ENCODE measurements around the gene TRIM38.

The TRIM38 gene

GRCh38 chr6:25981568-25982263 is 19.1 kb downstream of the TRIM38 start:
- no peak for TF ChIP-seq CTCF (IDR thresholded peaks at IDR 0.05)

GRCh38 chr6:25984265-25984664 is 21.7 kb downstream of the TRIM38 start:
- TF ChIP-seq CTCF (IDR thresholded peaks at IDR 0.05) = no peak

GRCh38 chr6:25987845-25988244 is 25.2 kb downstream of the TRIM38 start:
- no peak for TF ChIP-seq CTCF (IDR thresholded peaks at IDR 0.05)

GRCh38 chr6:25990172-25990873 is 27.7 kb downstream of the TRIM38 start:
- TF ChIP-seq CTCF (IDR thresholded peaks at IDR 0.05) = no peak

- no peak for TF ChIP-seq CTCF (IDR thresholded peaks at IDR 0.05)
Observed at GRCh38 chr6:25991785-25992412, 29.3 kb downstream of the TRIM38 start.

GRCh38 chr6:25992413-25993340 is 30.1 kb downstream of the TRIM38 start:
- peak; percentile 47 for TF ChIP-seq CTCF (IDR thresholded peaks at IDR 0.05)

- TF ChIP-seq CTCF (IDR thresholded peaks at IDR 0.05) = no peak
Observed at GRCh38 chr6:25995507-25995906, 32.9 kb downstream of the TRIM38 start.
